Stomach (tissue), 9 donors: ENCODE measurements around the gene HECA. TPM values are rescaled to one million over a fixed set of nuclear protein-coding genes. Genes with fewer than 3 reads are reported as not detected.
A peak's percentile ranks its signal among the peaks of the same experiment; 100 is the strongest.

ENCODE experiments used
- DNase-seq, 2 donors: peaks; one replicate each; pipeline versions ENCODE4 v3.0.0 to v3.0.0-alpha.2; 2013 to 2019
- H3K27ac ChIP-seq, 5 donors: fragments of 200-600 bp in 4 of 5; sonication (generic) in 4 of 5; one replicate each; pipeline ENCODE4 v1.5.1; 2013 to 2019; ENCODE audit warnings: mild to moderate bottlenecking in 1 of 5, moderate library complexity in 1 of 5
- H3K27me3 ChIP-seq, 3 donors: fragments of 200-600 bp; sonication (generic); one replicate each; pipeline ENCODE4 v1.5.1; 2017 to 2019; ENCODE audit warnings: mixed run types in 1 of 3
- H3K36me3 ChIP-seq, 4 donors: fragments of 200-600 bp; sonication (generic); 1 replicate in 3 of 4; 2 replicates in 1 of 4; pipeline ENCODE4 v1.5.1; 2016 to 2019
- H3K4me1 ChIP-seq, 4 donors: fragments of 200-600 bp; sonication (generic); one replicate each; pipeline ENCODE4 v1.5.1; 2016 to 2019
- H3K4me3 ChIP-seq, 4 donors: fragments of 200-600 bp; sonication (generic) in 3 of 4; one replicate each; pipeline ENCODE4 v1.5.1; 2016 to 2019; ENCODE audit warnings: mild to moderate bottlenecking in 1 of 4
- H3K9me3 ChIP-seq, 4 donors: fragments of 200-600 bp; sonication (generic); one replicate each; pipeline ENCODE4 v1.5.1; 2016 to 2019
- EP300 ChIP-seq: sonication (generic); formaldehyde crosslinking; IDR thresholded peaks from one replicate; pipeline ENCODE4 v1.6.1; 2017; ENCODE audit warnings: antibody characterized with exemption
- POLR2A ChIP-seq, 4 donors: fragments of 450-650 bp; IDR thresholded peaks; one replicate each; pipeline ENCODE4 v1.6.1; 2016; ENCODE audit warnings: antibody characterized with exemption in 4 of 4, control low read depth in 2 of 4, mild to moderate bottlenecking in 1 of 4, moderate library complexity in 1 of 4
- POLR2AphosphoS5 ChIP-seq, 3 donors: sonication (generic); formaldehyde crosslinking; IDR thresholded peaks; one replicate each; pipeline ENCODE4 v1.6.1; 2016; ENCODE audit warnings: antibody characterized with exemption in 3 of 3
- WGBS, 5 donors: extraction: QIAGEN DNeasy Blood & Tissue Kit in 3 of 5; methylation state at CpG; one replicate each; pipeline versions ENCODE4 v1.1.5 to v1.1.7; 2013 to 2018; 5-methylcytosine and 5-hydroxymethylcytosine counted together
- intact Hi-C: fragments of 100-400 bp; cut with DNase I; formaldehyde crosslinking; loops from one replicate; pipeline ENCODE4 v1.15.1; 2023; ENCODE audit warnings: low total_unique reads
- polyA plus RNA-seq, 3 donors: library from polyadenylated mRNA; stranded (reverse); fragments of 200-250 nt; gene quantifications; one replicate each; pipeline ENCODE4 v1.2.3, GENCODE V29; 2013
- total RNA-seq, 5 donors: library from RNA; depleted of rRNA; stranded (reverse); fragments of >200 nt; gene quantifications; one replicate each; pipeline versions ENCODE4 v1.1.0 to v1.2.3, GENCODE V29; 2014 to 2016
- TF ChIP-seq, protein P1 (sequence below), 7 experiments: fragments of 450-650 bp in 4 of 7; fragments of 200-600 bp in 3 of 7; sonication (generic) in 3 of 7; IDR thresholded peaks; one replicate each; pipeline ENCODE4 v1.5.1; 2016 to 2019; ENCODE audit warnings: antibody characterized with exemption in 7 of 7, control low read depth in 2 of 7, mild to moderate bottlenecking in 1 of 7
- donor health status: healthy with polysubstance abuse.
- donor health status: Bipolar disorder and iron deficiency.
- donor health status: healthy.

The HECA gene
- total and polyA plus RNA-seq, 8 donors = 7.6 to 52.1 (median 31.0) TPM

DNA sequence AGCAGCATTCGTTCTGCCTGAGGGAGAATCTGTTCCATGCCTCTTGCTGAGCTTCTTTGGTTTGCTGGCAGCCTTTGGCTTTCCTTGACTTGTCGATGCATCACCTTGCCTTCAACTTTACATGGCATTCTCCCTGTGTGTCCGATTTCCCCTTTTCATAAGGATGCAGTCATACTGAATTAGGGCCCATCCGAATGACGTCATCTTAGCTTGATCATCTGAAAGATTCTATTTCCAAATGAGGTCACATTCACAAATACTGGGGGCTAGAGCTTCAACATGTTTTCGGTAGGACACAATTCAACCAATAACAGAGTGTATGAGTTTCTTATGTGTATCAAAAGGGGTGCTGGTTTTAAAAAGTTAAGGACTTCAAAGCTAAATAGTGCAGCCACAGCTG is 27.8 kb upstream of the HECA start:
- Histone ChIP-seq H3K27ac (no peak overlapping the region), H3K36me3 (no peaks in the 10 kb centered on the region), H3K4me3 (no peak overlapping the region), H3K9me3 (no peaks in the 10 kb centered on the region), H3K27me3 (no peaks in the 10 kb centered on the region), H3K4me1 (no peaks in the 10 kb centered on the region)
- intact Hi-C loops = no loop called here
- no peak for DNase-seq
- TF ChIP-seq, protein P1, sequence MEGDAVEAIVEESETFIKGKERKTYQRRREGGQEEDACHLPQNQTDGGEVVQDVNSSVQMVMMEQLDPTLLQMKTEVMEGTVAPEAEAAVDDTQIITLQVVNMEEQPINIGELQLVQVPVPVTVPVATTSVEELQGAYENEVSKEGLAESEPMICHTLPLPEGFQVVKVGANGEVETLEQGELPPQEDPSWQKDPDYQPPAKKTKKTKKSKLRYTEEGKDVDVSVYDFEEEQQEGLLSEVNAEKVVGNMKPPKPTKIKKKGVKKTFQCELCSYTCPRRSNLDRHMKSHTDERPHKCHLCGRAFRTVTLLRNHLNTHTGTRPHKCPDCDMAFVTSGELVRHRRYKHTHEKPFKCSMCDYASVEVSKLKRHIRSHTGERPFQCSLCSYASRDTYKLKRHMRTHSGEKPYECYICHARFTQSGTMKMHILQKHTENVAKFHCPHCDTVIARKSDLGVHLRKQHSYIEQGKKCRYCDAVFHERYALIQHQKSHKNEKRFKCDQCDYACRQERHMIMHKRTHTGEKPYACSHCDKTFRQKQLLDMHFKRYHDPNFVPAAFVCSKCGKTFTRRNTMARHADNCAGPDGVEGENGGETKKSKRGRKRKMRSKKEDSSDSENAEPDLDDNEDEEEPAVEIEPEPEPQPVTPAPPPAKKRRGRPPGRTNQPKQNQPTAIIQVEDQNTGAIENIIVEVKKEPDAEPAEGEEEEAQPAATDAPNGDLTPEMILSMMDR (IDR thresholded peaks at IDR 0.05) = no peak
- TF ChIP-seq EP300 = no peak
- TF ChIP-seq POLR2A (IDR thresholded peaks at IDR 0.05) = no peak
- no peak for TF ChIP-seq POLR2AphosphoS5 (IDR thresholded peaks at IDR 0.05)
- 90 to 96% (median 95%) methylated on average over 6 of the region's 6 CpGs for WGBS, 5 donors

DNA sequence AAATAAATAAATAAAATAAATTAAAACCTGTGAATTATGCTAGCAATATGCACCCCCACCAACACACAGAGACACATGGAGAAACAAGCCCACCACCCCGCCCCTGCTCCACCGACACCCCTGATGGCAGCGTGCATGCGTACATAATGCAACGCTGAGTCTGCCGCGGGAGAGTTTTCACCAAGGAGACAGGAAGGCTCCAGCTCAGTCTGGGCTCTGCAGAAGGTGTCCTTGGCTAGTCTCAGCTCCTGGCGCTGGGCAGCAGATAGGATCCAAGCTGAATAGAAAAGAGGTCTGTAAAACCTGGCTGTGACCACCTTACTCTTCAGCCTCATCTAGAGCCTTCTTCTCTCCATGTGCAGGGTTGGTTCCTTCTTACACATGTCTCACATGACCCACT is 26.5 kb upstream of the HECA start:
- 63 to 96% (median 90%) methylated on average over 8 of the region's 8 CpGs for WGBS, 5 donors
- DNase-seq = no peak
- Histone ChIP-seq H3K9me3 (no peaks in the 10 kb centered on the region), H3K36me3 (no peaks in the 10 kb centered on the region), H3K27me3 (no peaks in the 10 kb centered on the region), H3K4me1 (no peaks in the 10 kb centered on the region), H3K4me3 (no peak overlapping the region), H3K27ac (no peak overlapping the region)
- intact Hi-C loops = no loop called here
- TF ChIP-seq POLR2AphosphoS5 (IDR thresholded peaks at IDR 0.05) (no peak), POLR2A (IDR thresholded peaks at IDR 0.05) (no peak), EP300 (no peak)
- TF ChIP-seq, protein P1 (IDR thresholded peaks at IDR 0.05) = no peak

DNA sequence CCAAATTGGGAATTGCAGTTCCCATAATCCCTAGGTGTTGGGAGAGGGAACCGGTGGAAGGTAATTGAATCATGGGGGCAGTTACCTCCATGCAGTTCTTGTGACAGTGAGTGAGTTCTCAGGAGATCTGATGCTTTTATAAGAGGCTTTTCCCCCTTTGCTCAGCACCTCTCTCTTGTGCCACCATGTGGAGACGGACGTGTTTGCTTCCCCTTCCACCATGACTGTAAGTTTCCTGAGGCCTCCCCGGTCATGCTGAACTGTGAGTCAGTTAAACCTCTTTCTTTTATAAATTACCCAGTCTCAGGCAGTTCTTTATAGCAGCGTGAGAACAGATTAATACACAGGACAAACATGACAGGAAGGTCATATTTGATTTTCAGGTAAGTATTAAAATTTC is 25.3 kb upstream of the HECA start:
- DNase-seq = peak in 1 of 2 donors; percentile 30
- Histone ChIP-seq H3K4me1 (no peaks in the 10 kb centered on the region), H3K36me3 (no peaks in the 10 kb centered on the region), H3K27ac (no peak overlapping the region), H3K27me3 (no peaks in the 10 kb centered on the region), H3K4me3 (no peak overlapping the region), H3K9me3 (no peaks in the 10 kb centered on the region)
- TF ChIP-seq, protein P1 (IDR thresholded peaks at IDR 0.05) = peak in 2 of 7 experiments; percentile 8 to 10
- TF ChIP-seq POLR2AphosphoS5 (IDR thresholded peaks at IDR 0.05) (no peak), POLR2A (IDR thresholded peaks at IDR 0.05) (no peak)
- 32 to 60% (median 51%) methylated on average over 5 of the region's 5 CpGs for WGBS, 5 donors
- intact Hi-C loops = no loop called here

DNA sequence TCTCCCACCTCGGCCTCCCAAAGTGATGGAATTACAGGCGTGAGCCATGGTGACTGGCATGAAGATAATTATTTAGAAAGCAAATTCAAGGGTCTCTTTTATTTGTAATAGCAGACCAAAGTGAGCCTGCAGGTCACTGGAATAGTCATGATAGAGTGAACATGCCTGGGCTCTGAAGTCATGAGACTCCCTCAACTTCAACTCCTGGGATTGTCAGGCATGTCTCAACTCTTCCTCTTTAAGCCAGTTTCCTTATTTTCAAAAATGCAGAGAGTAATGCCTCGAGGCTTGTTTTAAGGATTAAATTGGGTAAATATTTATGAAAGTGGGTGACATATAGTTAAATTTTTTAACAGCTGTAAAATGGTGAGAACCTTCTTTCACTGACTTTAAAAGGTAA is 22.7 kb upstream of the HECA start:
- intact Hi-C loops = no loop called here
- DNase-seq = no peak
- TF ChIP-seq, protein P1 (IDR thresholded peaks at IDR 0.05) = no peak
- TF ChIP-seq EP300 (no peak), POLR2AphosphoS5 (IDR thresholded peaks at IDR 0.05) (no peak), POLR2A (IDR thresholded peaks at IDR 0.05) (no peak)
- WGBS, 5 donors = 63 to 69% (median 68%) methylated on average over 3 of the region's 3 CpGs
- no peaks in the 10 kb centered on the region for H3K4me1 ChIP-seq
- H3K27me3 ChIP-seq = no peaks in the 10 kb centered on the region
- no peaks in the 10 kb centered on the region for H3K36me3 ChIP-seq
- no peak overlapping the region for H3K27ac ChIP-seq
- H3K9me3 ChIP-seq = no peaks in the 10 kb centered on the region
- H3K4me3 ChIP-seq = no peak overlapping the region
